HG03196 (cell line): ENCODE results near the gene USP34.

ENCODE experiments used
- ATAC-seq: cut with Tn5 transposase; IDR thresholded peaks from one replicate; pipeline ENCODE4 v1.9.1; 2021; ENCODE audit not compliant: unreplicated experiment

USP34 gene

GRCh38 chr2:61327173-61327572 is 143.7 kb downstream of the USP34 start:
- no peak for ATAC-seq

GRCh38 chr2:61326423-61326822 is 144.5 kb downstream of the USP34 start:
- ATAC-seq: no peak

GRCh38 chr2:61320181-61320580 is 150.7 kb downstream of the USP34 start:
- no peak for ATAC-seq

- ATAC-seq: no peak
Measured at GRCh38 chr2:61318553-61318952, 152.3 kb downstream of the USP34 start.

GRCh38 chr2:61295981-61296380 is 174.9 kb downstream of the USP34 start:
- no peak for ATAC-seq

- ATAC-seq: no peak
Measured at GRCh38 chr2:61291851-61292575, 178.9 kb downstream of the USP34 start.

- no peak for ATAC-seq
Measured at GRCh38 chr2:61288070-61288841, 182.6 kb downstream of the USP34 start.

- ATAC-seq: no peak
Measured at GRCh38 chr2:61287254-61287653, 183.6 kb downstream of the USP34 start.

- ATAC-seq: no peak
Measured at GRCh38 chr2:61283443-61284160, 187.3 kb downstream of the USP34 start.

GRCh38 chr2:61282104-61282590 is 188.7 kb downstream of the USP34 start:
- ATAC-seq: no peak

- no peak for ATAC-seq
Measured at GRCh38 chr2:61281321-61281720, 189.6 kb downstream of the USP34 start.

GRCh38 chr2:61277756-61278155 is 193.1 kb downstream of the USP34 start:
- no peak for ATAC-seq

- no peak for ATAC-seq
Measured at GRCh38 chr2:61275575-61276184, 195.2 kb downstream of the USP34 start.

- no peak for ATAC-seq
Measured at GRCh38 chr2:61272421-61273070, 198.3 kb downstream of the USP34 start.

- no peak for ATAC-seq
Measured at GRCh38 chr2:61268249-61268648, 202.6 kb downstream of the USP34 start.

- no peak for ATAC-seq
Measured at GRCh38 chr2:61266632-61267505, 204.0 kb downstream of the USP34 start.

GRCh38 chr2:61263830-61264229 is 207.1 kb downstream of the USP34 start:
- no peak for ATAC-seq

- no peak for ATAC-seq
Measured at GRCh38 chr2:61262699-61263098, 208.2 kb downstream of the USP34 start.

GRCh38 chr2:61257446-61257845 is 213.4 kb downstream of the USP34 start:
- ATAC-seq: no peak
